MCF 10A (cell line): ENCODE data around the gene CD44. TPM values are rescaled to one million over a fixed set of nuclear protein-coding genes. Genes with fewer than 3 reads are reported as not detected.

ENCODE experiments used
- BruUV-seq: library from RNA; stranded (reverse); fragments of 400-500 nt; replicated peaks from 2 replicates; lab custom pipeline; 2021; lab: Mats Ljungman, UMichigan
- CTCF ChIA-PET: fragments of 300-600 bp; sonication (Branson Sonifier 250); formaldehyde crosslinking; extraction: SDS; loops from one replicate; lab custom pipeline; 2021; ENCODE audit warnings: antibody characterized with exemption, inconsistent platforms; lab: Yijun Ruan, JAX
- POLR2A ChIA-PET: fragments of 300-600, 350-650 bp; sonication (Branson Sonifier 250); formaldehyde crosslinking; extraction: SDS; loops from one replicate; lab custom pipeline; 2020; ENCODE audit warnings: antibody characterized with exemption, inconsistent platforms; lab: Yijun Ruan, JAX
- DNase-seq: peaks from one replicate; pipeline ENCODE4 v3.0.0-alpha.2; 2018; ENCODE audit not compliant: unreplicated experiment
- H3K27ac Mint-ChIP-seq: one replicate; pipeline ENCODE4 v1.8.0; 2022; ENCODE audit warnings: mild to moderate bottlenecking, low read depth, mixed read lengths; ENCODE audit not compliant: unreplicated experiment
- H3K27me3 Mint-ChIP-seq: one replicate; pipeline ENCODE4 v1.8.0; 2022; ENCODE audit warnings: mixed read lengths; ENCODE audit not compliant: insufficient read depth, unreplicated experiment
- H3K36me3 Mint-ChIP-seq: one replicate; pipeline ENCODE4 v1.8.0; 2022; ENCODE audit warnings: mild to moderate bottlenecking, moderate library complexity, mixed read lengths; ENCODE audit not compliant: insufficient read depth, unreplicated experiment
- H3K4me1 Mint-ChIP-seq: one replicate; pipeline ENCODE4 v1.8.0; 2022; ENCODE audit warnings: mixed read lengths; ENCODE audit not compliant: insufficient read depth, unreplicated experiment
- H3K4me3 Mint-ChIP-seq: one replicate; pipeline ENCODE4 v1.8.0; 2022; ENCODE audit warnings: mild to moderate bottlenecking, moderate library complexity, mixed read lengths; ENCODE audit not compliant: unreplicated experiment
- H3K9me3 Mint-ChIP-seq: one replicate; pipeline ENCODE4 v1.8.0; 2022; ENCODE audit warnings: mixed read lengths; ENCODE audit not compliant: unreplicated experiment
- CTCF ChIP-seq: fragments of 200-600 bp; IDR thresholded peaks from one replicate; pipeline ENCODE4 v1.8.0; 2022; ENCODE audit warnings: antibody characterized with exemption, mild to moderate bottlenecking; ENCODE audit not compliant: unreplicated experiment
- intact Hi-C: fragments of 100-400 bp; cut with micrococcal nuclease; formaldehyde crosslinking; loops from 2 replicates; pipeline ENCODE4 v1.14.1; 2022
- total RNA-seq: library from RNA; stranded (reverse); gene quantifications from 2 replicates; pipeline ENCODE4 v1.2.3, GENCODE V29; 2022

The CD44 gene
- total RNA-seq, 1 experiment from 2014 or later, result 446 TPM

GRCh38 chr11:35250621-35251020 lies 111.7 kb downstream of the CD44 start:
- Mint-ChIP-seq H3K4me3 (no peak overlapping the region), H3K27me3 (no peaks in the 10 kb centered on the region), H3K4me1 (peaks cover 5% of the 10 kb centered on the region), H3K27ac (no peak overlapping the region), H3K36me3 (no peaks in the 10 kb centered on the region), H3K9me3 (no peaks in the 10 kb centered on the region)
- no peak for TF ChIP-seq CTCF
- CTCF ChIA-PET, result interaction anchor here (0.5 to 1.3 kb wide), 3 partner anchors 13 to 136 kb away, joined by 3 to 6 read pairs (median 3); no protein-coding TSS in a partner anchor
- intact Hi-C loops, result no loop called here
- no peak for DNase-seq
- POLR2A ChIA-PET, result interaction anchor here (0.6 kb wide), 1 partner anchor 215 kb away, joined by 7 read pairs; no protein-coding TSS in a partner anchor
- BruUV-seq, result no TSS peak

GRCh38 chr11:35253237-35253636 lies 114.3 kb downstream of the CD44 start:
- intact Hi-C loops, result no loop called here
- Mint-ChIP-seq H3K9me3 (no peaks in the 10 kb centered on the region), H3K36me3 (no peaks in the 10 kb centered on the region), H3K27ac (no peak overlapping the region), H3K4me3 (no peak overlapping the region), H3K27me3 (no peaks in the 10 kb centered on the region), H3K4me1 (peaks cover 5% of the 10 kb centered on the region)
- DNase-seq, result no peak
- TF ChIP-seq CTCF, result no peak
- POLR2A ChIA-PET, result no interaction called here
- CTCF ChIA-PET, result interaction anchor here (0.7 kb wide), 1 partner anchor 12 kb away, joined by 3 read pairs; no protein-coding TSS in a partner anchor
- BruUV-seq, result no TSS peak

DNA sequence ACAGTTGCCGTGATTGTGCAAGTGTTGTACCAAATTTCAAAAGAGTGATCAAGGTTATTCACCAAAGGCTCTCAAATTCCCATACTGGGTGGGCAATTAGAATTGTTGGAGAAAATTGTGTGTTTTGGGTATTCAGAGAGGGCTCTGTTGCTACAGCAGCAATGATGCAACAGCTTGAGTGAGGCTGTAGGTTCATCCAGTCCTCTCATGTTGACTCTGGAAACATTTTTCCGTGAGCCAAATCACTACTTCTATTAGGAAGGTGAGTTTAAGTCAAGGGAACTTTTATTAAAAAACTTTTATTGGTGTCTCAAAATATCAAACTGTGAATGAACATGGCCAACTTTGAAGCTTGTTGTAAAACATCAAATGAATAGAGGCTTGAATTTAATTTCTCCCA lies 116.5 kb downstream of the CD44 start:
- intact Hi-C loops, result no loop called here
- Mint-ChIP-seq H3K4me1 (no peaks in the 10 kb centered on the region), H3K9me3 (no peaks in the 10 kb centered on the region), H3K27ac (no peak overlapping the region), H3K4me3 (no peak overlapping the region), H3K36me3 (no peaks in the 10 kb centered on the region), H3K27me3 (no peaks in the 10 kb centered on the region)
- POLR2A ChIA-PET, result interaction anchor here (0.7 kb wide), 1 partner anchor 10 kb away, joined by 3 read pairs; no protein-coding TSS in a partner anchor
- no peak for DNase-seq
- no TSS peak for BruUV-seq
- TF ChIP-seq CTCF, result no peak
- CTCF ChIA-PET, result interaction anchor here (0.7 to 2.4 kb wide), 2 partner anchors 20 to 132 kb away, joined by 3 to 10 read pairs; no protein-coding TSS in a partner anchor

DNA sequence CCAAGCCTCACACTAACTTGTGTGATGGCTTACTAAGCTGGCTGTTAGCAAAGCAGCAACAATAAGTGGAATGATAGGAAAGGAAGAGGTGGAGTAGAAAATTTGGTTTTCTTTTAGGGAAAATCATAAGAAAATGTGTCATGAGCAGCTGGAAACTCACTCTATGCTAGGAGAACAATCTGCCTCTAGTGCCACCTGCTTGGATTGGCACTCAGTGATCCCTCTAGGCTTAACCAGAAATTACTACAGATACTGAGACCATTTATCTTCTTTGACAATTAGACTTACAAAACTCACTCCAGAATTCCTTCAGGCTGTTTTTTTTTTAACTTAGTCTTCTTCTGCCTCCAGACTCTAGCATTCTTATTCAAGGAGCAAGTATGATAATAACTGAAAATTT lies 117.3 kb downstream of the CD44 start:
- H3K36me3 Mint-ChIP-seq, result no peaks in the 10 kb centered on the region
- H3K4me3 Mint-ChIP-seq, result no peak overlapping the region
- H3K9me3 Mint-ChIP-seq, result no peaks in the 10 kb centered on the region
- ChIA-PET CTCF (interaction anchor here (0.7 to 2.4 kb wide), 5 partner anchors 16 to 272 kb away, joined by 3 to 10 read pairs (median 4); no protein-coding TSS in a partner anchor), POLR2A (interaction anchor here (0.7 to 1.4 kb wide), 2 partner anchors 9 to 339 kb away, joined by 3 read pairs; no protein-coding TSS in a partner anchor)
- no peak for TF ChIP-seq CTCF
- intact Hi-C loops, result no loop called here
- no TSS peak for BruUV-seq
- no peaks in the 10 kb centered on the region for H3K27me3 Mint-ChIP-seq
- H3K4me1 Mint-ChIP-seq, result no peaks in the 10 kb centered on the region
- H3K27ac Mint-ChIP-seq, result no peak overlapping the region
- no peak for DNase-seq
